Peyer's patch (tissue), 4 donors: Measurements from ENCODE around the gene SRGAP2.
"Not testable (repeated sequence)": the region's sequence is repeated elsewhere in the genome, so short reads cannot be mapped to it uniquely, and the experiment has no call there.

Experiments
- POLR2A ChIP-seq, 2 donors: fragments of 450-650 bp; IDR thresholded peaks; one replicate each; pipeline ENCODE4 v1.5.1; 2017; ENCODE audit warnings: antibody characterized with exemption in 2 of 2, mild to moderate bottlenecking in 2 of 2, moderate library complexity in 2 of 2
- TF ChIP-seq, protein P1 (sequence below), 6 experiments: fragments of 450-650 bp in 4 of 6; fragments of 200-600 bp in 2 of 6; sonication (generic) in 1 of 6; IDR thresholded peaks; one replicate each; pipeline ENCODE4 v1.5.1; 2017 to 2019; ENCODE audit warnings: antibody characterized with exemption in 6 of 6, mild to moderate bottlenecking in 3 of 6, moderate library complexity in 1 of 6

DNA sequence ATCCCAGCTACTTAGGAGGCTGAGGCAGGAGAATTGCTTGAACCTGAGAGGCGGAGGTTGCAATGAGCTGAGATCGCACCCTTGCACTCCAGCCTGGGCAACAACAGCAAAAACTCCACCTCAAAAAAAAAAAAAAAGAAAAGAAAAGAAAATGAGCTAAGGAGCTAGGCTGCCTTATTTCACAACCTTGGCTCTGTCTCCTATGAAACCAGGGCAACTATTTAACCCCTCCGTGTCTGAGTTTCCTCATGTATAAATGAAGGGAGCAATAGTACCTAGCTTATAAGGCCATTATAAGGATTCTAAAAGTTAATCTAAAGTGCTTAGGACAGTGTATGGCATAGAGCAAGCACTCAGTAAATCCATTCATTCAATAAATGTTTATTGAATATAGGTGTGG lies 33.5 kb upstream of the SRGAP2 start:
- TF ChIP-seq POLR2A (IDR thresholded peaks at IDR 0.05), result not testable (repeated sequence)
- TF ChIP-seq, protein P1, sequence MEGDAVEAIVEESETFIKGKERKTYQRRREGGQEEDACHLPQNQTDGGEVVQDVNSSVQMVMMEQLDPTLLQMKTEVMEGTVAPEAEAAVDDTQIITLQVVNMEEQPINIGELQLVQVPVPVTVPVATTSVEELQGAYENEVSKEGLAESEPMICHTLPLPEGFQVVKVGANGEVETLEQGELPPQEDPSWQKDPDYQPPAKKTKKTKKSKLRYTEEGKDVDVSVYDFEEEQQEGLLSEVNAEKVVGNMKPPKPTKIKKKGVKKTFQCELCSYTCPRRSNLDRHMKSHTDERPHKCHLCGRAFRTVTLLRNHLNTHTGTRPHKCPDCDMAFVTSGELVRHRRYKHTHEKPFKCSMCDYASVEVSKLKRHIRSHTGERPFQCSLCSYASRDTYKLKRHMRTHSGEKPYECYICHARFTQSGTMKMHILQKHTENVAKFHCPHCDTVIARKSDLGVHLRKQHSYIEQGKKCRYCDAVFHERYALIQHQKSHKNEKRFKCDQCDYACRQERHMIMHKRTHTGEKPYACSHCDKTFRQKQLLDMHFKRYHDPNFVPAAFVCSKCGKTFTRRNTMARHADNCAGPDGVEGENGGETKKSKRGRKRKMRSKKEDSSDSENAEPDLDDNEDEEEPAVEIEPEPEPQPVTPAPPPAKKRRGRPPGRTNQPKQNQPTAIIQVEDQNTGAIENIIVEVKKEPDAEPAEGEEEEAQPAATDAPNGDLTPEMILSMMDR (IDR thresholded peaks at IDR 0.05), result not testable (repeated sequence)
